ENCODE measurements around the gene KCTD16.

DNA sequence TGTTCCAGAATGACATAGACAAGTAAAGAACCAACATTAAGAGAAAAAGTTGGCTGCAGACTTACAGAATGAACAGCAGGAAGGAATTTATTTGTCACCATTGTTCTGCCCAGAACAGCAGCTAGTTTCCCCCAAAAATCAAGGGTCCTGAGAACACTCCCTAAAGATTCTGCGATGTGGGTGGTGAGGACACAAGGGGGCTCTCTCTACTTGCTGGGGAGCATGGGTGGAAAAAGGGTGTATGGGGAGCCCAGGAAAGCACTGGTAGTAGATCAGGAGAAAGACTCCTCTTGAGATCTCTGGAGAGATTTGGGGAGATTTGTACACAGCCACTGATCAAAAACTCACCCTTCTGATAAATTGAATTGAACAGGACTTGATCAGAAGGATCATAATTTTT, 316.5 kb downstream of the KCTD16 start:
- TF ChIP-seq, protein P1, sequence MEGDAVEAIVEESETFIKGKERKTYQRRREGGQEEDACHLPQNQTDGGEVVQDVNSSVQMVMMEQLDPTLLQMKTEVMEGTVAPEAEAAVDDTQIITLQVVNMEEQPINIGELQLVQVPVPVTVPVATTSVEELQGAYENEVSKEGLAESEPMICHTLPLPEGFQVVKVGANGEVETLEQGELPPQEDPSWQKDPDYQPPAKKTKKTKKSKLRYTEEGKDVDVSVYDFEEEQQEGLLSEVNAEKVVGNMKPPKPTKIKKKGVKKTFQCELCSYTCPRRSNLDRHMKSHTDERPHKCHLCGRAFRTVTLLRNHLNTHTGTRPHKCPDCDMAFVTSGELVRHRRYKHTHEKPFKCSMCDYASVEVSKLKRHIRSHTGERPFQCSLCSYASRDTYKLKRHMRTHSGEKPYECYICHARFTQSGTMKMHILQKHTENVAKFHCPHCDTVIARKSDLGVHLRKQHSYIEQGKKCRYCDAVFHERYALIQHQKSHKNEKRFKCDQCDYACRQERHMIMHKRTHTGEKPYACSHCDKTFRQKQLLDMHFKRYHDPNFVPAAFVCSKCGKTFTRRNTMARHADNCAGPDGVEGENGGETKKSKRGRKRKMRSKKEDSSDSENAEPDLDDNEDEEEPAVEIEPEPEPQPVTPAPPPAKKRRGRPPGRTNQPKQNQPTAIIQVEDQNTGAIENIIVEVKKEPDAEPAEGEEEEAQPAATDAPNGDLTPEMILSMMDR (conservative IDR thresholded peaks at IDR 0.05 in 1 of 2, IDR thresholded peaks at IDR 0.05 in 1 of 2; ENCODE audit: extremely low read depth in 1 of 2, insufficient read depth in 1 of 2, low read depth in 1 of 2, low read length in 2 of 2): peak in 1 of 2 donors; percentile 34
- no peak for TF ChIP-seq EZH2 (IDR thresholded peaks at IDR 0.05; ENCODE audit: borderline replicate concordance, low read length)
